HEK293T (cell line): ENCODE measurements around the gene GGA1.

Experiments
- BHLHE40 ChIP-seq: fragments of 450-650 bp; IDR thresholded peaks from 2 replicates; pipeline ENCODE4 v1.6.1; 2016; ENCODE audit warnings: mild to moderate bottlenecking, moderate library complexity, borderline replicate concordance
- CTBP1 ChIP-seq: fragments of 450-650 bp; IDR thresholded peaks from 2 replicates; pipeline ENCODE4 v1.6.1; 2016; ENCODE audit warnings: borderline replicate concordance
- FOXK2 ChIP-seq: fragments of 450-650 bp; IDR thresholded peaks from 2 replicates; pipeline ENCODE4 v1.6.1; 2016; ENCODE audit warnings: mild to moderate bottlenecking
- FOXM1 ChIP-seq: fragments of 450-650 bp; IDR thresholded peaks from 2 replicates; pipeline ENCODE4 v1.6.1; 2017; ENCODE audit warnings: mild to moderate bottlenecking, borderline replicate concordance
- L3MBTL2 ChIP-seq: fragments of 450-650 bp; conservative IDR thresholded peaks from 2 replicates; pipeline ENCODE4 v1.6.1; 2016; ENCODE audit warnings: mild to moderate bottlenecking
- SP1 ChIP-seq: fragments of 450-650 bp; IDR thresholded peaks from 2 replicates; pipeline ENCODE4 v1.6.1; 2017
- SUZ12 ChIP-seq: fragments of 450-650 bp; IDR thresholded peaks from 2 replicates; pipeline ENCODE4 v1.6.1; 2016; ENCODE audit warnings: mild to moderate bottlenecking
- TARDBP ChIP-seq: fragments of 450-650 bp; IDR thresholded peaks from 2 replicates; pipeline ENCODE4 v1.6.1; 2016
- ZNF384 ChIP-seq: fragments of 450-650 bp; IDR thresholded peaks from 2 replicates; pipeline ENCODE4 v1.6.1; 2016
- TF ChIP-seq, protein P1 (sequence below): fragments of 450-650 bp; IDR thresholded peaks from 2 replicates; pipeline ENCODE4 v1.6.1; 2016

DNA sequence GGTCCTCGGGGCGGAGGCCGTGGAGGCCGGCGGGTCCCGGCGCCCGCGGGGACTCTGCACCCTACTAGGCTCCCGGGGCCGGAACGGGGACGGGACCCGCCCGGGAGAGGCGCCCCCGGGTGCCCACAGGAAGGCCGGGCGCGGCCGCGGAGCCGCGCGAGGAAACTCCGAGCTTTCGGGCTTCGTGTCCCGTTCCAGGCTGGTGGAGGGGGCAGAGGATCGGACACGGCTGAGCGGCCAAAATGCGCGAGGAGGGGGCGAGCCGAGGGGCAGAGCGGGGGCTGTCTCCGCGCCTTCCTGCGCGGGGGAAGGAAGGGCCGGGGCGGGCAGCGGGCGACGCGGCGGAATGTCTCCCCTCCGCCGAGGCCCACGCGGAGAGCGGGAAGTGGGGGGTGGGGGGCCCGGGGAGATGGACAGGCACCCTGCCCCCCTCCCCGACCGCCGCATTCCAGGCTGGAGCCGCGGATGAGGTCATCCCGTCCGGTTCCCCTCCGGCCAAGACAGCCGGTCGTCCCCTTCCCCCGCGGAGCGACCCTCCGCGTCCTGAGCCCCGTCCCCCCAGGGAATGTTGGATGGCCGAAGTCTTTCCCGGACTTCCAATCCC, 47.9 kb upstream of the GGA1 start:
- no peak for TF ChIP-seq SP1
- TF ChIP-seq BHLHE40, result no peak
- TF ChIP-seq TARDBP, result no peak
- no peak for TF ChIP-seq FOXM1
- TF ChIP-seq FOXK2, result no peak
- no peak for TF ChIP-seq L3MBTL2
- TF ChIP-seq, protein P1, sequence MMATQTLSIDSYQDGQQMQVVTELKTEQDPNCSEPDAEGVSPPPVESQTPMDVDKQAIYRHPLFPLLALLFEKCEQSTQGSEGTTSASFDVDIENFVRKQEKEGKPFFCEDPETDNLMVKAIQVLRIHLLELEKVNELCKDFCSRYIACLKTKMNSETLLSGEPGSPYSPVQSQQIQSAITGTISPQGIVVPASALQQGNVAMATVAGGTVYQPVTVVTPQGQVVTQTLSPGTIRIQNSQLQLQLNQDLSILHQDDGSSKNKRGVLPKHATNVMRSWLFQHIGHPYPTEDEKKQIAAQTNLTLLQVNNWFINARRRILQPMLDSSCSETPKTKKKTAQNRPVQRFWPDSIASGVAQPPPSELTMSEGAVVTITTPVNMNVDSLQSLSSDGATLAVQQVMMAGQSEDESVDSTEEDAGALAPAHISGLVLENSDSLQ, result no peak
- no peak for TF ChIP-seq CTBP1
- TF ChIP-seq ZNF384, result no peak
- no peak for TF ChIP-seq SUZ12
